ENCODE data around the gene TMOD1. TPM values are rescaled to one million over a fixed set of nuclear protein-coding genes. Genes with fewer than 3 reads are reported as not detected.

The TMOD1 gene
- total and polyA plus RNA-seq, 2 experiments from 2014 or later: 0.69 to 4.5 TPM

DNA sequence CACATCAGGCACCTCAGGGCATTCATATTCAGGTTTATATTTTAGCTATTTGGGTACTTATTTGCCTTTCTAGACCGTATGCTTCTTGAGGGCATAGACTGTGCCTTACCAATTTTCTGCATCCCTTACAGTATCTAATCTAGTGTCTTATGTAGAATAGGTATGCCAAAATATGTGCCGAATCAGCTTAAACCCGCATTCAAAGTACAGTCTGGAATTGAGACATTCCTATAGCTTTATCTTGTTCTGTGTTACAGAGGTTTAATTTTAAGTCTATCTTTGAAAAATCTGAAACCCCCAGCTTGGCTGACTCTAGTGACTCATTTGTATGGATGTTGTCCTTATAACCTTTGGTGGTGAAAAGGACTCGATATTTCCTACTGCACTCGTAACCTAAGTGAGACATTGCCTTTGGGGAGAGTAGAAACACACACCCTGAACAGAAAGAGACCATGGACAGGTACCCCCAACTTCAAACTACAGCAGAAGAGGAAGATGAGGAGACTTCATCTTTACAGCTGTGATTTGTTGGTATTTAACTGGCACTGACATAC is 27.0 kb upstream of the TMOD1 start (continued):
- TF ChIP-seq ZNF331 (CRISPR knock-in tag; IDR thresholded peaks at IDR 0.05; ENCODE audit: low read depth): no peak
- no peak for TF ChIP-seq EZH2 (IDR thresholded peaks at IDR 0.05; ENCODE audit: low read depth, unreplicated experiment)
- TF ChIP-seq STAT1 (IDR thresholded peaks at IDR 0.05; ENCODE audit: unreplicated experiment): no peak
- TF ChIP-seq POLR2AphosphoS5 (IDR thresholded peaks at IDR 0.05; ENCODE audit: low read depth): no peak
- TF ChIP-seq, protein P1, sequence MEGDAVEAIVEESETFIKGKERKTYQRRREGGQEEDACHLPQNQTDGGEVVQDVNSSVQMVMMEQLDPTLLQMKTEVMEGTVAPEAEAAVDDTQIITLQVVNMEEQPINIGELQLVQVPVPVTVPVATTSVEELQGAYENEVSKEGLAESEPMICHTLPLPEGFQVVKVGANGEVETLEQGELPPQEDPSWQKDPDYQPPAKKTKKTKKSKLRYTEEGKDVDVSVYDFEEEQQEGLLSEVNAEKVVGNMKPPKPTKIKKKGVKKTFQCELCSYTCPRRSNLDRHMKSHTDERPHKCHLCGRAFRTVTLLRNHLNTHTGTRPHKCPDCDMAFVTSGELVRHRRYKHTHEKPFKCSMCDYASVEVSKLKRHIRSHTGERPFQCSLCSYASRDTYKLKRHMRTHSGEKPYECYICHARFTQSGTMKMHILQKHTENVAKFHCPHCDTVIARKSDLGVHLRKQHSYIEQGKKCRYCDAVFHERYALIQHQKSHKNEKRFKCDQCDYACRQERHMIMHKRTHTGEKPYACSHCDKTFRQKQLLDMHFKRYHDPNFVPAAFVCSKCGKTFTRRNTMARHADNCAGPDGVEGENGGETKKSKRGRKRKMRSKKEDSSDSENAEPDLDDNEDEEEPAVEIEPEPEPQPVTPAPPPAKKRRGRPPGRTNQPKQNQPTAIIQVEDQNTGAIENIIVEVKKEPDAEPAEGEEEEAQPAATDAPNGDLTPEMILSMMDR (conservative IDR thresholded peaks at IDR 0.05; ENCODE audit: low read depth in 2 of 2): no peak
- no peak for TF ChIP-seq JUNB (IDR thresholded peaks at IDR 0.05; ENCODE audit: unreplicated experiment)
- TF ChIP-seq EZH2phosphoT487 (IDR thresholded peaks at IDR 0.05; ENCODE audit: unreplicated experiment): no peak
- no peak for TF ChIP-seq CREB1 (CRISPR knock-in tag; IDR thresholded peaks at IDR 0.05; ENCODE audit: low read depth)
- TF ChIP-seq, protein P2, sequence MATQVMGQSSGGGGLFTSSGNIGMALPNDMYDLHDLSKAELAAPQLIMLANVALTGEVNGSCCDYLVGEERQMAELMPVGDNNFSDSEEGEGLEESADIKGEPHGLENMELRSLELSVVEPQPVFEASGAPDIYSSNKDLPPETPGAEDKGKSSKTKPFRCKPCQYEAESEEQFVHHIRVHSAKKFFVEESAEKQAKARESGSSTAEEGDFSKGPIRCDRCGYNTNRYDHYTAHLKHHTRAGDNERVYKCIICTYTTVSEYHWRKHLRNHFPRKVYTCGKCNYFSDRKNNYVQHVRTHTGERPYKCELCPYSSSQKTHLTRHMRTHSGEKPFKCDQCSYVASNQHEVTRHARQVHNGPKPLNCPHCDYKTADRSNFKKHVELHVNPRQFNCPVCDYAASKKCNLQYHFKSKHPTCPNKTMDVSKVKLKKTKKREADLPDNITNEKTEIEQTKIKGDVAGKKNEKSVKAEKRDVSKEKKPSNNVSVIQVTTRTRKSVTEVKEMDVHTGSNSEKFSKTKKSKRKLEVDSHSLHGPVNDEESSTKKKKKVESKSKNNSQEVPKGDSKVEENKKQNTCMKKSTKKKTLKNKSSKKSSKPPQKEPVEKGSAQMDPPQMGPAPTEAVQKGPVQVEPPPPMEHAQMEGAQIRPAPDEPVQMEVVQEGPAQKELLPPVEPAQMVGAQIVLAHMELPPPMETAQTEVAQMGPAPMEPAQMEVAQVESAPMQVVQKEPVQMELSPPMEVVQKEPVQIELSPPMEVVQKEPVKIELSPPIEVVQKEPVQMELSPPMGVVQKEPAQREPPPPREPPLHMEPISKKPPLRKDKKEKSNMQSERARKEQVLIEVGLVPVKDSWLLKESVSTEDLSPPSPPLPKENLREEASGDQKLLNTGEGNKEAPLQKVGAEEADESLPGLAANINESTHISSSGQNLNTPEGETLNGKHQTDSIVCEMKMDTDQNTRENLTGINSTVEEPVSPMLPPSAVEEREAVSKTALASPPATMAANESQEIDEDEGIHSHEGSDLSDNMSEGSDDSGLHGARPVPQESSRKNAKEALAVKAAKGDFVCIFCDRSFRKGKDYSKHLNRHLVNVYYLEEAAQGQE (IDR thresholded peaks at IDR 0.05; ENCODE audit: unreplicated experiment): no peak
- TF ChIP-seq NANOG (IDR thresholded peaks at IDR 0.05; ENCODE audit: borderline replicate concordance): no peak
- TF ChIP-seq ZNF114 (CRISPR knock-in tag; IDR thresholded peaks at IDR 0.05): no peak
- TF ChIP-seq, protein P3, sequence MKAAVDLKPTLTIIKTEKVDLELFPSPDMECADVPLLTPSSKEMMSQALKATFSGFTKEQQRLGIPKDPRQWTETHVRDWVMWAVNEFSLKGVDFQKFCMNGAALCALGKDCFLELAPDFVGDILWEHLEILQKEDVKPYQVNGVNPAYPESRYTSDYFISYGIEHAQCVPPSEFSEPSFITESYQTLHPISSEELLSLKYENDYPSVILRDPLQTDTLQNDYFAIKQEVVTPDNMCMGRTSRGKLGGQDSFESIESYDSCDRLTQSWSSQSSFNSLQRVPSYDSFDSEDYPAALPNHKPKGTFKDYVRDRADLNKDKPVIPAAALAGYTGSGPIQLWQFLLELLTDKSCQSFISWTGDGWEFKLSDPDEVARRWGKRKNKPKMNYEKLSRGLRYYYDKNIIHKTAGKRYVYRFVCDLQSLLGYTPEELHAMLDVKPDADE (IDR thresholded peaks at IDR 0.05): no peak

DNA sequence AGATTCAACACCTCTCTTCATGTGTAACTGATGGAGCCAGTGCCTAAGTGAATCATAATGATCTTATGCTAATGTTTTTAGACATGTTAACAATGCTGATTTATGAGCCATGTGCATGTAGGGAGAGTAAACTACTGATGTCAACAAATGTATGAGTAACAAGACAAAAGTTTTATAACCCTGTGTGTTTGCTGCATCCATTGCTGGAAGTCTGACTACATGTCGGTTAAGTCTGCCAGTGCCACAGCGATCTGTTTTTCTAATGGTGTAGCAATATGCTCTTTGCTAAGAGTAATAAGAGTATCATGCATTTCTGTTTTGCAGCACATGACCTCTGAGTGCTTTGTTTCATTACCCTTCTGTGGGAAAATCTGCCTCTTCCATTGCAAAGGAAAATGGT is 26.4 kb upstream of the TMOD1 start:
- no peak for ATAC-seq
- H3K27ac Mint-ChIP-seq: no peak overlapping the region
- H3K4me3 Mint-ChIP-seq: no peak overlapping the region
- H3K36me3 Mint-ChIP-seq (ENCODE audit: low read depth): no peaks in the 10 kb centered on the region
- Histone ChIP-seq H3K27ac (ENCODE audit: low read depth) (no peak overlapping the region), H3K36me3 (ENCODE audit: insufficient read depth) (no peaks in the 10 kb centered on the region), H3K79me2 (replicated peaks; ENCODE audit: insufficient read depth) (no peaks in the 10 kb centered on the region), H3K27me3 (ENCODE audit: insufficient read depth) (no peaks in the 10 kb centered on the region), H2AFZ (no peak overlapping the region), H3K9me2 (ENCODE audit: insufficient read depth) (no peaks in the 10 kb centered on the region), H4K20me1 (replicated peaks; ENCODE audit: insufficient read depth) (no peaks in the 10 kb centered on the region), H3K4me1 (ENCODE audit: insufficient read depth) (no peaks in the 10 kb centered on the region), H3K4me3 (no peak overlapping the region), H3F3A (replicated peaks; ENCODE audit: low read depth) (no peaks in the 10 kb centered on the region), H3K4me2 (no peak overlapping the region)
- peaks cover 8% of the 10 kb centered on the region for H3K4me1 Mint-ChIP-seq
- no peak for DNase-seq (ENCODE audit: low spot score)
- peaks cover 2% of the 10 kb centered on the region for H3K27me3 Mint-ChIP-seq (ENCODE audit: insufficient read depth, low read depth, poor library complexity)
- H3K9me3 Mint-ChIP-seq: no peaks in the 10 kb centered on the region
- TF ChIP-seq POLR2AphosphoS5 (IDR thresholded peaks at IDR 0.05; ENCODE audit: low read depth) (no peak), NANOG (IDR thresholded peaks at IDR 0.05; ENCODE audit: borderline replicate concordance) (no peak), EZH2phosphoT487 (IDR thresholded peaks at IDR 0.05; ENCODE audit: unreplicated experiment) (no peak), EZH2 (IDR thresholded peaks at IDR 0.05; ENCODE audit: low read depth, unreplicated experiment) (no peak), CREB1 (CRISPR knock-in tag; IDR thresholded peaks at IDR 0.05; ENCODE audit: low read depth) (no peak), ZNF114 (CRISPR knock-in tag; IDR thresholded peaks at IDR 0.05) (no peak), ZNF331 (CRISPR knock-in tag; IDR thresholded peaks at IDR 0.05; ENCODE audit: low read depth) (no peak)
- TF ChIP-seq, protein P2 (IDR thresholded peaks at IDR 0.05; ENCODE audit: unreplicated experiment): no peak
- TF ChIP-seq, protein P3 (IDR thresholded peaks at IDR 0.05): no peak
- TF ChIP-seq, protein P1 (conservative IDR thresholded peaks at IDR 0.05; ENCODE audit: low read depth in 2 of 2): no peak

All from GM23338 (cell line).